Frontal cortex (tissue), 4 donors: Measurements from ENCODE around the gene DCAF10. TPM values are rescaled to one million over a fixed set of nuclear protein-coding genes. Genes with fewer than 3 reads are reported as not detected.
"Not testable (repeated sequence)": the region's sequence is repeated elsewhere in the genome, so short reads cannot be mapped to it uniquely, and the experiment has no call there.

Experiments
- DNase-seq, 2 donors: peaks; one replicate each; pipeline ENCODE4 v3.0.0; 2012; ENCODE audit warnings: low spot score in 2 of 2
- FAIRE-seq: peaks from 2 replicates; lab custom pipeline; 2012; peaks lifted over from hg19 to GRCh38; lab: Jason Lieb, UNC
- total RNA-seq: library from RNA; depleted of rRNA; stranded (reverse); fragments of >200 nt; gene quantifications from one replicate; pipeline ENCODE4 v1.2.3, GENCODE V29; 2014
- donor health status: control.
- donor health status: control.
- donor health status: control.

DCAF10 gene, protein sequence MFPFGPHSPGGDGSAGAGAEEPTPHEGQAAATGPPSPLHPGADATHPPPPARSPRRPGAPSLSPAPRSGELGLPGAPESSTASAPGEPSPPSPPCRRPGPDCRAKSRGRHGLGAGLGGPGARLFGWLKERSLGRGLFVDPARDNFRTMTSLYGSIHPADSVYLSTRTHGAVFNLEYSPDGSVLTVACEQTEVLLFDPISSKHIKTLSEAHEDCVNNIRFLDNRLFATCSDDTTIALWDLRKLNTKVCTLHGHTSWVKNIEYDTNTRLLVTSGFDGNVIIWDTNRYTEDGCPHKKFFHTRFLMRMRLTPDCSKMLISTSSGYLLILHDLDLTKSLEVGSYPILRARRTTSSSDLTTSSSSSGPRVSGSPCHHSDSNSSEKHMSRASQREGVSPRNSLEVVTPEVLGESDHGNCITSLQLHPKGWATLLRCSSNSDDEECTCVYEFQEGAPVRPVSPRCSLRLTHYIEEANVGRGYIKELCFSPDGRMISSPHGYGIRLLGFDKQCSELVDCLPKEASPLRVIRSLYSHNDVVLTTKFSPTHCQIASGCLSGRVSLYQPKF
- 23.2 TPM for total RNA-seq

DNA sequence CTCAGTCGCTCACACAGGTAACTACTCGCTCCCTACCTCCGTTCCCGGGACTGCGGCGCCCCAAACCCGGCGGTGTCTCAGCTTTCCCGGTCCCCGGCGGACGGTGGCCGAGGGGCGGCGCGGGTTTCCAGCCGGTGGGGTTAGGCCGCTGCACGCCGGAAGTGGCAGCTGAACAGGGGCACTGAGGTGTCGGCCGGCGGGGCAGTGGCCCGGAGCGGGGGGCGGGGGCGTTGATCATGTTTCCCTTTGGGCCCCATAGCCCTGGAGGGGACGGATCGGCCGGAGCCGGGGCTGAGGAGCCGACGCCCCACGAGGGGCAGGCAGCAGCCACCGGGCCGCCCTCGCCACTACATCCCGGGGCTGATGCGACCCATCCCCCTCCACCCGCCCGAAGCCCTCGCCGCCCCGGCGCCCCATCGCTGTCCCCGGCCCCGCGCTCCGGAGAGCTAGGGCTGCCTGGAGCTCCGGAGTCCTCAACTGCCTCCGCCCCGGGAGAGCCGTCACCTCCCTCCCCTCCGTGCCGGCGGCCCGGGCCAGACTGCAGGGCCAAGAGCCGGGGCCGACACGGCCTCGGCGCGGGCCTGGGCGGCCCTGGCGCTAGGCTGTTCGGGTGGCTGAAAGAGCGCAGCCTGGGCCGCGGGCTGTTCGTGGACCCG lies at the start of gene DCAF10:
Gene DCAF10 (plus strand): TSS at position 167 of the 656 bp plus-strand sequence. CDS start 70 bp downstream, at position 237.
- FAIRE-seq (no peak), DNase-seq (peak; percentile 84 to 87)

DNA sequence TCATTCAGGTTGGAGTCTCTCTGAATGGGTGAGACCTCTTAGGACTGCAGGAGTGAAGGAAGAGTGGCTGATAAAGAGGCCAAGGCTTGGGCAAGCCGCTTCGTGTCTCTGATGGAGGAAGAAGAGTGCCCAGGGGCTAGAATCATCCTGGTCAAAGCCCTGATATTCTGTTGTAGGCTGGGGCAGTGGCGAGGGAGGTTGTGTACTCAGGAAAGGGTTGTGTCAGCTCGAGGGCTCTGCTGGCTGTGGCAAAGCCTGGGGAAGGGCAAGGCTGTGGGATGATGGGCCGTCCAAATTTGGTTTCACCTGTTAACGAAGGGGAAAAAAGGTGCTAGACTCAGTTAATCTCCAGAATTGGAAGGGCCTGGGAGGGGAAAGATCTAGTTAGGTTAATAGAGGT lies 49.4 kb upstream of the DCAF10 start:
- FAIRE-seq (no peak), DNase-seq (no peak)

DNA sequence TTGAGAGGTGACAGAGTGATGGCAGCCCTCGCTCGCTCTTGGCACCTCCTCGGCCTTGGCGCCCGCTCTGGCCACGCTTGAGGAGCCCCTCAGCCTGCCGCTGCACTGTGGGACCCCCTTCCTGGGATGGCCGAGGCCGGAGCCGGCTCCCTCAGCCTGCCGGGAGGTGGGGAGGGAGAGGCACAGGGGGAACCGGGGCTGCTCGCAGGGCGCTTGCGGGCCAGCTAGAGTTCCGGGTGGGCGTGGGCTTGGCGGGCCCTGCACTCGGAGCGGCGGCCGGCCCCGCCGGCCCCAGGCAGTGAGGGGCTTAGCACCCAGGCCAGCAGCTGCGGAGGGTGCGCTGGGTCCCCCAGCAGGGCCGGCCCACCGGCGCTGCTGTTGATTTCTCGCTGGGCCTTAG lies 48.9 kb upstream of the DCAF10 start:
- DNase-seq, FAIRE-seq: not testable (repeated sequence)

DNA sequence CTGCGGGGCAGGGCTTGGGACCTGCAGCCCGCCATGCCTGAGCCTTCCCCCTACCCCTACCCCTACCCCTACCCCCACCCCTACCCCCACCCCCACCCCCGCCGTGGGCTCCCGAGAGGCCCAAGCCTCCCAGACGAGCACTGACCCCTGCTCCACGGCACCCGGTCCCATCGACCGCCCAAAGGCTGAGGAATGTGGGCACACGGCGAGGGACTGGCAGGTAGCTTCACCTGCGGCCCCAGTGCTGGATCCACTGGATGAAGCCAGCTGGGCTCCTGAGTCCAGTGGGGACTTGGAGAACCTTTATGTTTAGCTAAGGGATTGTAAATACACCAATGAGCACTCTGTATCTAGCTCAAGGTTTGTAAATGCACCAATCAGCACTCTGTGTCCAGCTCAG lies 48.5 kb upstream of the DCAF10 start:
- not testable (repeated sequence) for FAIRE-seq

DNA sequence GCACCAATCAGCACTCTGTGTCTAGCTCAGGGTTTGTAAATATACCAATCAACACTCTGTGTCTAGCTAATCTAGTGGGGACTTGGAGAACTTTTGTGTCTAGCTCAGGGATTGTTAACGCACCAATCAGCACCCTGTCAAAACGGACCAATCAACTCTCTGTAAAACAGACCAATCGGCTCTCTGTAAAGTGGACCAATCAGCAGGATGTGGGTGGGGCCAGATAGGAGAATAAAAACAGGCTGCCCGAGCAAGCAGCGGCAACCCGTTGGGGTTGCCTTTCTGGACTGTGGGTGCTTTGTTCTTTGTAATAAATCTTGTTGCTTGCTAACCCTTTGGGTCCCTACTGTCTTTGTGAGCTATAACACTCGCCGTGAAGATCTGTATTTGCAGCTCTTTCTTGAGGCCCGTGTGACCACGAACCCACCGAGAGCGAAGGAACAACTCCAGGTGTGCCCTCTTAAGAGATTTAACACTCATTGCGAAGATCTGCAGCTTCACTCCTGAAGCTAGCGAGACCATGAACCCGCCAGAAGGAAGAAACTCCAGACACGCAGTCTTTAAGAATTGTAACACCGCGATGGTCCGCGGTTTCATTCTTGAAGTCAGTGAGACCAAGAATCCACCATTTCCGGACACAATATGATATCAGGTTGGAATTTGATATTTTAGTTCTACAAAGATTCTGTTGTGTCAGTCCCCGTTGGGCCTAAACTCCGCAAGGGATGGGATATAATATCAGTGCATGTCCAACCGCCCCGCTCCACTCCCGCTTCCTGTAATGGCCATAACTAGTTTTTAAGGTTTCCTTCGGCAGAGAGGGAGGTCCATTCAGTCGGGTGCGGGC lies 47.7 kb upstream of the DCAF10 start:
- DNase-seq (no peak), FAIRE-seq (no peak)

More for the DNA sequence above, 48.5 kb upstream of the DCAF10 start:
- DNase-seq, result not testable (repeated sequence)

DNA sequence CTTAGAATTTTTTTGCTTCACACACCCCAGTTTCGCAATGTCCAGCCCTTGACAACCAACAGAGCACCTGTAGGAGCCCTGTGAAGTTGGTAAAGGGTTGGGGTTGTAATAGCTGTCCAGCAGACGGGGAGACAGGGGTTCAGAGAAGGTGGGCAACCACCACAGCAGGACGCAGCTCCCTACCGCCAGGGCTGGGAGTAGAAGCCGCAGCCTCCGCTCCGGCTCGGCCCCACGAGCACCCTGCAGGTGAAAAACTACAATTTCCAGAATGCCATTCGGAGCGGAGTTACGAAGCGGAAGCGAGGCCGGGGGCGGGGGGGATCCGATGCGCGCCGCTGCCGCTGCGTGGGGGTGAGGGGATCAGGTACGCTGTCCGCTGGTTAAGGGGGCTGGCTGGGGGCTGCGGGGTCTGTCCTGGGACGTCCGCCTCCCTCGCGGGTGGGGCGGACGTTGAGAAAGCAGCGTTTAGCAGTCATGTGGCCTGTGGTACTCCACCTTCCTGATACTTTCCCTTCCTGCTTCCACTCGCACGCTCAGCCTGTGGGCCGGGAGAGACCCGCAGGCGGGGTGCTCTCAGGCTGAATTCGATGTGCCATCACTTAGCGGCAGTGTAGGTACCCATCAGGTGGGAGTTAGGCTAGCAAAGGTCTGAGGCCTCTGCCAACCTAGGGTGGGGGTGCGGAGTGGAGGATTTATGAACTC lies 47.0 kb upstream of the DCAF10 start, which contains the start of gene TRMT10B:
Gene TRMT10B (plus strand): TSS at position 317 of the 702 bp plus-strand sequence. CDS start 8,127 bp downstream, outside the sequence.
- FAIRE-seq, result no peak
- DNase-seq, result peak; percentile 80 to 81

DNA sequence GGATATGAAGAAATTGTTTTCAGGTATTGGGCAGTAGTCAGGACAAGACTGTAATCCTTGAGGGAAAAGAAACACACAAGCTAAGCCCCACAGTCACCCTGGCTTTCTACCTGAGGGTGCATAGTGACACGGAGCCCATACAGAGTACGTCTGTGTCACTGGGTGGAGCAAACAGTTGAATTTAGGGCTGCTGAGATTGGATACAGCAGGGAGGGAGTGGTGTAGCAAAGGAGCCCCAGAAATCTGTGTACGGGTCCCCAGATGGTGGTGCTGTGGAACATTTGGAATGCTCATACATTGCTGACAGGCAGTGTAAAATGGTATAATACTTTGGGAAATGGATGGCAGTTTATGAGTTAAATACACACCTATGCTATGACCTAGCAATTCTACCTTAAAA lies 41.9 kb upstream of the DCAF10 start:
- DNase-seq (no peak), FAIRE-seq (no peak)

DNA sequence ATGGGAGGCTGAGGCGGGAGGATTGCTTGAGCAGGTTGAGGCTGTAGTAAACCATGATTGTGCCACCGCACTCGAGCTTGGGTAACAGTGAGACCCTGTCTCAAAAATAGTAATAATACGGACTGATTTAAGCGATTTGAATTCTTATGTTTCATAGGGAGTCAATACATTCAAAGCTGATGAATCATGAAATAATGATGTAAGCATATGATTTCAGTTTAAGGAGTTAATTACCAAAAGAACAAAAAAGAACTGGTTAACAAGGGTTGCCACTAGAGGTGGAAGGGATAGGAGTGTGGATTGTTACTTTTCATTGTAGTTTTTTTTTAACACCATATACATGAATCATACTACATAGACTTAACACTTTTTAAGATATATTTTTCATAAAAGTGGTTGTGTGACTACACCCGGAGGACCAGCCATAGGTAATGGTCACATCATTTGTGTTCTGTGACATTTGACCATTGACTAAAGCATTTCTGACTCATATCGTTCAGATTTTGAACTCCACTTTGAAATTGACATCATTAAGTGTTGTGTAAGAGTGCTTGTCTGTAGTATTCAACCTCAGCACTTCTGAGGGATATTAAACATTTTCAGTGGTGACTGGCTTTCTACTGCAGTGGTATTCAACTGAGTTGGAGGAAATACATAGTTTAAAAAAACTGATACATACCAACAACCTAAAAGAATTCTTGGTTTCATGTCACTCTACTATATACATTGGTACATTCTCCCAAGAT lies 40.0 kb upstream of the DCAF10 start:
- FAIRE-seq, result no peak

DNA sequence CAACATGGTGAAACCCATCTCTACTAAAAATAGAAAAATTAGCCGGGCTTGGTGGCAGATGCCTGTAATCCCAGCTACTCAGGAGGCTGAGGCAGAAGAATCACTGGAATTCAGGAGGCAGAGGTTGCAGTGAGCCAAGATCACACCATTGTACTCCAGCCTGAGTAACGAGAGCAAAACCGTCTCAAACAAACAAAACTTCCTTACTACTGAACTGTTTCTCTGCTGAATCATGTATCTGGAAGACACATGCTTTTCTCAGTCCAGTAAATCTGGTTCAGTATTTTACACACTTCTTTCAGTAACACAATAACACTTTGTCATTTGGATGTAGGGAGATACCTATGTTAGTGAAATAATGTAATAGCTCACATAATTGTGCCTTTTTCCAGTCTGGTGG lies 39.1 kb upstream of the DCAF10 start:
- no peak for DNase-seq
- no peak for FAIRE-seq

More for the DNA sequence above, 40.0 kb upstream of the DCAF10 start:
- DNase-seq, result no peak

DNA sequence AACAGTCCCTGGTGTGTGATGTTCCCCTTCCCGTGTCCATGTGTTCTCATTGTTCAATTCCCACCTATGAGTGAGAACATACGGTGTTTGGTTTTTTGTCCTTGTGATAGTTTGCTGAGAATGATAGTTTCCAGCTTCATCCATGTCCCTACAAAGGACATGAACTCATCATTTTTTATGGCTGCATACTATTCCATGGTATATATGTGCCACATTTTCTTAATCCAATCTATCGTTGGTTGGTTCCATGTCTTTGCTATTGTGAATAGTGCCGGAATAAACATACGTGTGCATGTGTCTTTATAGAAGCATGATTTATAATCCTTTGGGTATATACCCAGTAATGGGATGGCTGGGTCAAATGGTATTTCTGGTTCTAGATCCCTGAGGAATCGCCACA lies 35.3 kb upstream of the DCAF10 start:
- FAIRE-seq, DNase-seq: not testable (repeated sequence)

DNA sequence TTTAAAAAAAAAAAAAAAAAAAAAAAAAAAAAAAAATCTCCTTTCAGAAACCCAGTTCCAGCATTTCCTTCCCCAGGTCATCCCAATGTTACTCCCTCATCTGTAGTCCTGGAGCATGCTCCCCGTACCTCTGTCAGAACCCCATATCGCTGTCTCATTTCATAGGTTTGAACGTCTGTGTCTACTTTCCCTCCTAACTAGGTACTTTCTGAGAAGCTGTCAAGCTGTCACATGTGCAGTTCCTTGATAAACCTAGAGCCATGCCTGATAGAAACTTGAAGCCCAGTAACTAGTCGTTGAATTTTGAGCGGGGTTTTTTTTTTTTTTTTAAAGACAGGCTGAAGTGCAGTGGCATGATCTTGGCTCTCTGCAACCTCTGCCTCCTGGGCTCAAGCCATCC lies 31.3 kb upstream of the DCAF10 start:
- DNase-seq, result no peak

DNA sequence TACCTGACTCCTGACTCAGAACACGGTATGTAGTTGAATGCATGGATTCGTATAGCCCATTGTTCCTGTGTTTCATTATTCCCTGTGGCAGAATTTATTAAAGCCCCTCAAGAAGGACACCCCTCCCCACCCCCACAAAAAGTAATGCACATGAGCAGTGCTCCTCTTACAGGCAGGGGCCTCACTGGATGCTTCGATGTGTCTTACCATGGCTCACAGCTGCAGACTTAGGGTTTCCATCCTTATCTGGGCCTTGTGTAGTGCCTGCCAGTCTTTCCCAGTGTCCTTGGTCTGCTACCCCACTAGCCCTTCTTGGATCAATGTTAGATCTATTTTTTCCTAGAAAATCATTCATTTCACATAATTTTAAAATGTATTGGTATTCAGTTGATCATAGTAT lies 30.6 kb upstream of the DCAF10 start:
- no peak for DNase-seq
- no peak for FAIRE-seq

More for the DNA sequence above, 31.3 kb upstream of the DCAF10 start:
- FAIRE-seq, result no peak

DNA sequence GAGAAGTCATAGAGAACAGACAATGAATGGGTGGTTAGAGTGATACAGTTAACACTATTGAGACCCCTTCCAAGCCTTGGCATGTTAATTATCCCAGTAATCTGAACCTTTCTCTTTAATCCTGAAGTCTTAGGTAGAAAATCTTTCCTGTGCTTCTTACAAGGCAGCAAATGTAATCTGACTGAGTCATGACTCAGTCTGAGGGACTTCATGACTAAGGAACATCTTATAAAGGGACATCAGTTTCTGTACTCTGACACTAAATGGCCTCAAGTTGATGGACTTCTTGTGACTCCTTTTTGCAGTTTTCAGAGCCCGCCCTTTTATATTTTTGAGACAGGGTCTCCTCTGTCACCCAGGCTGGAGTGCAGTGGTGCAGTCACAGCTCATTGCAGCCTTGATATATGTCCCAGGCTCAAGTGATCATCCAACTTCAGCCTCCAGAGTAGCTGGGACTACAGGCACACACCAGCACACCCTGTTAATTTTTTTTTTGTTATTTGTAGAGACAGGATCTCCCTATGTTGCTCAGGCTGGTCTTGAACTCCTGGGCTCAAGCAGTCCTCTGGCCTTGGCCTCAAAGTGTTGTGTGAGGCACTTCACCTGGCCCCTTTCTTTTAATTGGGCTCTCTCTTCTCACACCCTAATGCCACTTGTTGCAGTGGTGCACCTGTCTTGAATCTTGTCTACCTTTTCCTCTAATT lies 25.2 kb upstream of the DCAF10 start:
- FAIRE-seq (no peak), DNase-seq (no peak)

DNA sequence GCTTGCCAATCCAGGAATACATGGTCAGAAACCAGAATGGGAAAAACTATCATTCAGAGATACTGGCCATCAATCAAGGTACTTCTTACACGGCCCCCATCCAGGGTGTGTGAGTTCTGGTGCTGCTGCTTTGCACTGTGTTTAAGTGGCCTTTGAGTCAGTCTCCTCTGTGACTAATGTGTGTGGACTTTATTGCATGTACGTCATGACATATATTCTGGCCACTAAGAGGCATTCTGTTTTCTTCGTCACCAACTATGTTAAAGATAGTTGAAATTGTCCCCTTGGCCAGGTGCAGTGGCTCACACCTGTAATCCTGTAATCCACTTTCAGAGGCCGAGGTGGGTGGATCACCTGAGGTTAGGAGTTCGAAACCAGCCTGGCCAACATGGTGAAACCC lies 24.3 kb upstream of the DCAF10 start:
- FAIRE-seq (no peak), DNase-seq (no peak)

DNA sequence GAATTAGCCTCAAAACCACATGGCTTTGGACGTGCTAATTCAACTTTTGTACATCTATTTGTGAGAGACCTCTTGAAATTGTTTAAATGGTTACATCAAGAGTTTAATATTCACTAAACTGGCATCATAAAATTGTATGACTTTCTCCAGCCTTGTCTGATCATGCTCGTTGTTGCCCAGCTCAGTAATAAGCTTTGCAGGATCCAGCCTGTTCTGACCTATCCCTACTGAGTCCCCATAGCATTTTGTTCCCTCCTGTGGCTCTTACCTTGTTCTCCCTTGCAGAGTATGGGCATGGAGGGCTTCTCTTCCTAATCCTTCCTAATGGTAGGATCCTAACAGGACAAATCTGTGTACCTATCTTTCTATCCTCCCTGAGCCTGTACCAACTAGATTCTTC lies 22.1 kb upstream of the DCAF10 start:
- no peak for FAIRE-seq
- no peak for DNase-seq

DNA sequence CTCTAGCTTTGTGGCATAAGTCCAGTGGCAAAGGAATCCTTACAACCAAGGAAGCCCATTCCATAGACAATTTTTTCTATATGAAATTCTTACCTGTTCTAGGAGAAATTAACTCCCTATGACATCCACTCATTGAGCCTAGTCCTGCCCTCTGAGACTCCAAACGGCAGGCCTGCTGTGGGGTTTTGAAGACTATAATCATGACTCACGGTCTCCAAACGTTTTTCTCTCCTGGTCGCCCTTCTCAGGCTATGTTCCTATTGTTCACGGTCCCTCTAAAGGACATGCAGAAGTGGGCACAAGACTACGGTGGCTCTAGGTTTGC lies 16.3 kb upstream of the DCAF10 start:
- DNase-seq (peak in 1 of 2 donors; percentile 15), FAIRE-seq (no peak)

DNA sequence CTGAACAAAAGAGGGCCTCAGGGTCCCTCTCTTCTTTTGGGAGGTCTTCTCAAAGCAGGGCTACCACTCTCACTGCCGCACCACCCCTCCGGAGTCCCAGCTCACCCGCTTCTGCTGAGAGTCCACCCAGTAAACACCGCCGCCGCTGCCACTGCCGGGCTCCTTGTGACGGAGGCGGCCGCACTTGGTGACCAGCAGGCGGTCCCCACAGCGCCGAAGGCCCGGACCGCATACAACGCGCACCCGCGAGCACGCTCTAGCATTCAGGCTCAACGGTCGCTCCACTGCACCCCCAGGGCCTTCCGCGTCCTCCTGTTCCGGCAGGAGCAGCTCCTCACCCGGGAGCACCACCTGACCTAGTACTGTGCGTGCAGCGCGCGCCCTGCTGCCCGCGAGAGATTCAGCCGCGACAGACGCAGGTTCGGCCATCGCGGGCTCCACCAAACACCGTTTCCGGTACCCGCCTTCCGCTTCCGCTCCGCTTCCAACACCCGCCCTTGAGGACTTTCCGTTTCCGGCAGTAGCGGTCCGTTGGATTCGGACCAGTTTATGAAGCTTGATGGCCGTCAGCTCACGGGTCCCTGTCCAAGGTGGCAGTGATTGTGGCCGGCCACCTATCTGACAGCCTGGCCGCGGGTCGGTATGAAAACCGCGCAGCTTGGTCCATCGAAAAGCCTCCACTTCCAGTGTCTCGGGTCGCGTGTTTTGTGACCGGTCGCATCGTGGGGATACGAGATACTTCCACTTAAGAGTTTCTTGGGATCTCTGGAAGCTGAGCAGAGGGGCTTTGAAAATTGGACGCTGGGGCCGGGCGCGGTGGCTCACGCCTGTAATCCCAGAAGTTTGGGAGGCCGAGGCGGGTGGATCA lies 15.7 kb upstream of the DCAF10 start, which contains the start of gene EXOSC3:
Gene EXOSC3 (minus strand): TSS at position 449 of the 868 bp plus-strand sequence. CDS start 20 bp downstream, at position 429.
- FAIRE-seq, result no peak
- peak; percentile 85 to 88 for DNase-seq
